ENCODE measurements around the gene SPTBN1. TPM values are rescaled to one million over a fixed set of nuclear protein-coding genes. Genes with fewer than 3 reads are reported as not detected.

The SPTBN1 gene
- total RNA-seq, 1 donor from 2014 or later = 224 TPM

DNA sequence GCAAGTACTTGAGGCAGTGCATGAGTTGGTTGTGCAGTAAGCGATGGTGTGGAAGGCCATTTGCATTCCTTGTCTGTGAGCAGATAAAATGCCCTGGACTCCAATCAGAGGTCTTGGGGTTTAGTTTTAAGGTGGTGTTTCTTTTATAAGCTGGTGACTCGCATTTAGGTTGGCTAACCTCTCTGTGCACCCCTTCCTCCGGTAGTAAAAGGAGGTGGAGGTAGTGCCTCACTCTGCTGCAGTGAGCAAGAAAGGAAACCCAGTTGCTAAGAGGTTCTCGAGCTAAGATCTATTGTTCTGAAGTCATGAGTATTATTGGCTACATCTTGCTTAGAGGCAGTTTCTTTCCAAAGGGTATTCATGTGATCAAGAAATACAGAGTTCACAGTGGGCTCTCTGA lies 193.1 kb downstream of the SPTBN1 start:
- TF ChIP-seq, protein P1, sequence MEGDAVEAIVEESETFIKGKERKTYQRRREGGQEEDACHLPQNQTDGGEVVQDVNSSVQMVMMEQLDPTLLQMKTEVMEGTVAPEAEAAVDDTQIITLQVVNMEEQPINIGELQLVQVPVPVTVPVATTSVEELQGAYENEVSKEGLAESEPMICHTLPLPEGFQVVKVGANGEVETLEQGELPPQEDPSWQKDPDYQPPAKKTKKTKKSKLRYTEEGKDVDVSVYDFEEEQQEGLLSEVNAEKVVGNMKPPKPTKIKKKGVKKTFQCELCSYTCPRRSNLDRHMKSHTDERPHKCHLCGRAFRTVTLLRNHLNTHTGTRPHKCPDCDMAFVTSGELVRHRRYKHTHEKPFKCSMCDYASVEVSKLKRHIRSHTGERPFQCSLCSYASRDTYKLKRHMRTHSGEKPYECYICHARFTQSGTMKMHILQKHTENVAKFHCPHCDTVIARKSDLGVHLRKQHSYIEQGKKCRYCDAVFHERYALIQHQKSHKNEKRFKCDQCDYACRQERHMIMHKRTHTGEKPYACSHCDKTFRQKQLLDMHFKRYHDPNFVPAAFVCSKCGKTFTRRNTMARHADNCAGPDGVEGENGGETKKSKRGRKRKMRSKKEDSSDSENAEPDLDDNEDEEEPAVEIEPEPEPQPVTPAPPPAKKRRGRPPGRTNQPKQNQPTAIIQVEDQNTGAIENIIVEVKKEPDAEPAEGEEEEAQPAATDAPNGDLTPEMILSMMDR (conservative IDR thresholded peaks at IDR 0.05; ENCODE audit: low read depth, low read length) = no peak
- DNase-seq (ENCODE audit: low read depth) = no peak
- no peak overlapping the region for H3K4me3 ChIP-seq (ENCODE audit: low read depth, low read length)

DNA sequence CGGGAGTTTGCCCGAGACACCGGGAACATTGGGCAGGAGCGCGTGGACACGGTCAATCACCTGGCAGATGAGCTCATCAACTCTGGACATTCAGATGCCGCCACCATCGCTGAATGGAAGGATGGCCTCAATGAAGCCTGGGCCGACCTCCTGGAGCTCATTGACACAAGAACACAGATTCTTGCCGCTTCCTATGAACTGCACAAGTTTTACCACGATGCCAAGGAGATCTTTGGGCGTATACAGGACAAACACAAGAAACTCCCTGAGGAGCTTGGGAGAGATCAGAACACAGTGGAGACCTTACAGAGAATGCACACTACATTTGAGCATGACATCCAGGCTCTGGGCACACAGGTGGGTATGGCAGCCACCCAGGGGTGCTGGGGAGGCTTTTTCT lies 193.5 kb downstream of the SPTBN1 start:
- TF ChIP-seq, protein P1 (conservative IDR thresholded peaks at IDR 0.05; ENCODE audit: low read depth, low read length) = no peak
- no peak for DNase-seq (ENCODE audit: low read depth)
- H3K4me3 ChIP-seq (ENCODE audit: low read depth, low read length) = no peak overlapping the region

DNA sequence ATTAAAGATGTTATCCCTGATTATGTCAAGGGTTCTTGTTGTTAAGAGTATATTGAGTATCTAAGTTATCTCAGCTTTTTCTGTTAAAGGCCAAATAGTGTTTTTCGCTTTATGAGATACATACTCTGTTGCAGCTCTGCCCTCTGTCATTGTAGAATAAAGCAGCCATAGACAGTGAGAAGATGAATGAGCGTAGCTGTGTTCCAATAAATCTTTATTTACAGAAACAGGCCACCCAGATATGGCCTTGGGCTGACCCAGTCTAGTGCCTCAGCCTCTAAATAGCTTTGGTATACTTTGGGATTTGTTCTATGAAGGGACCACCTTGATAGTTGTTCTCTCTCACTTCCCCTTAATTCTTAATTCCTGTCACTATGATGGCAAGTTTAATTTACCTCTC lies 194.5 kb downstream of the SPTBN1 start:
- no peak for DNase-seq (ENCODE audit: low read depth)

DNA sequence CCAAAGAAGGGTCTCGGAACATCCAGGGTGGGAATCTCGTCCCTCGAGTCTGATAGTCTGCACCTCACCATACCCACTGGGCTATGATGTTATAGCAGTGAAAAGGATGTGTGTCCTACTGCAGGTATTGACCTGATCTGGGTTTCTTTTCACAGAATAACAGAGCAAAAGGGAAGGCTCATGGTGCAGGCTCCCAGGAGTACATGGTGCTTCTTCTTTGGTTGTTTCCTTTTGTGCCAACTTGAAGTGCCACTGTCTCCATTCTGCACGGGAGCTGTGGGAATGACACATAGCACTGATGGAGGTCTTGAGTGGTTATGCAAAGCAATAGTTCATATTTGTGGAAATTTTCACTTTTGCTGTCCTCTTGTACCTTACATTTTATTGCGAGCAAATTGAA lies 195.2 kb downstream of the SPTBN1 start:
- TF ChIP-seq, protein P1 (conservative IDR thresholded peaks at IDR 0.05; ENCODE audit: low read depth, low read length) = no peak
- no peak for DNase-seq (ENCODE audit: low read depth)
- no peak overlapping the region for H3K4me3 ChIP-seq (ENCODE audit: low read depth, low read length)

More for the DNA sequence above, 194.5 kb downstream of the SPTBN1 start:
- TF ChIP-seq, protein P1 (conservative IDR thresholded peaks at IDR 0.05; ENCODE audit: low read depth, low read length) = no peak
- no peak overlapping the region for H3K4me3 ChIP-seq (ENCODE audit: low read depth, low read length)

DNA sequence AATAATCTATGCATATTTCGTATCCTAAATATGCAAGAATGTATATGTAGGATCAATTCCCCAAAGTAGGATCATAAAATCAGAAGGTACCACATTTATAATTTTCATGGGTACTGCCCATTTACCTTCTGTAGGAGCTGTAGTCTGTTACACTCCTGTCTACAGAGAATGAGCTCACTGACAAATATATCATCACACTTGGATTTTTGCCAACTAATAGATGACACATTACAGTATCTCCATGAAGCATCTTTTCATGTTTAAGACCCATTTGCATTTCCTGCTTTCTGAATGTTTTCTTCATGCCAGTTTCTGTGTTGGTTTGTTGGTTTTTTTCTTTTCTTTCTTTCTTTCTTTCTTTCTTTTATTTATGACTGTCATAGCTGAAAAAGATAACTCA lies 196.4 kb downstream of the SPTBN1 start:
- no peak for DNase-seq (ENCODE audit: low read depth)
- no peak overlapping the region for H3K4me3 ChIP-seq (ENCODE audit: low read depth, low read length)
- TF ChIP-seq, protein P1 (conservative IDR thresholded peaks at IDR 0.05; ENCODE audit: low read depth, low read length) = no peak

DNA sequence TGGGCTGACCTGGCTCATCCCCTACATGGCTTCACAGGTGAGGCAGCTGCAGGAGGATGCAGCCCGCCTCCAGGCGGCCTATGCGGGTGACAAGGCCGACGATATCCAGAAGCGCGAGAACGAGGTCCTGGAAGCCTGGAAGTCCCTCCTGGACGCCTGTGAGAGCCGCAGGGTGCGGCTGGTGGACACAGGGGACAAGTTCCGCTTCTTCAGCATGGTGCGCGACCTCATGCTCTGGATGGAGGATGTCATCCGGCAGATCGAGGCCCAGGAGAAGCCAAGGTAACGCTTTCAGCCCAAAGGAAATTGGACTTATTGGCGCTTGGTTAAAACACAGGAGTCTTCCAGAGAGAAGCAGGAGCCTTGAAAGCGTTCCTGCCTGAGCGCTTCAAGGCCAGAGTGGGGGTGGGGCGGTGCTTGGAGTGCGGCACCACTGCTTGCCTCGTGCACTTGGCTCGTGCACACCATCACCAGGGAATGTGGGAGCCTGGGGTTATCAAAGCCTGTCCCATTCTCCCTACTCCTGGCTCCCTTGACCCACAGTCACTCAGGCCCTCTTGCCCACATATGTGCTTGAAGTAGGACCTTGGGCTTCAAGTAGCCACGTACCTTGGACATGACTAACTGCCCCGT lies 197.6 kb downstream of the SPTBN1 start:
- no peak overlapping the region for H3K4me3 ChIP-seq (ENCODE audit: low read depth, low read length)
- no peak for DNase-seq (ENCODE audit: low read depth)
- TF ChIP-seq, protein P1 (conservative IDR thresholded peaks at IDR 0.05; ENCODE audit: low read depth, low read length) = no peak

Measured in epithelial cell of proximal tubule (primary cell).